ENCODE measurements around the gene IER3.

DNA sequence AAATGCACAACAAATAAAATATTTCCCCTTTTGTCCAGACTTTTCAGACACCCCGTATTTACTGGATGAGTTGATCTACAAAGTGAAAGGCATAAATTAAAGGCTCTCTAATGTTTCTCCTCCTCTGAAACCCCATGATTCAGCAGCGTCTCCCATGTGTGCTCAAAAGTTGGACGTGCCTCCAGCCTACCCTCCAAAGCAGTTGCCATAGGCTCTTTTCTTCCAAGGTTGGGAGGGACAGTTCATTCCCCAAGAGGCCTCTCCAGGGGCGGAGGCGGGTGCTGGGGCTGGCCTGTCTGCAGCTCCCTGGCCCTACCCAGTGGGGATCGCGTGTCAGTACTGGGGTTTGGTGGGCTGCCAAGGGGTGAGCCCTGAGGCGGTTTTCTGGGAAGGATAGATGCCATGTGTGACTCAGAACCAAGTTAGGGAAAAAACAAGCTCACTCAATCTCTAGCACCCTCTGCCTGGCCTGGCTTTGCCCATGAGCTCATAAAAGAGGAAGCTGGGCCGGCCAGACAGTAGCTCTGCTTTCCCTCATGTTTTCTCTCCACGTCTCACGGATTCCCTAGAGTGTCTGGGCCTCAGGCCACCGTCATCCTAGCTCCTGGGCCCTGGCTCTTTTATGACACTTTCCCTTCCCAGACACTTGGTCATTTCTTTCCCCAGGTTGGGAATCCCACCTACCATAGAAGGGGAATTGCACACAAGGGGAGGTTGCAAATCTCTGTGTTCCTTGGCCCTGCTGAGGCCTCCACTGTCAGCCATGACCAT is 8.0 kb upstream of the IER3 start:
- TF ChIP-seq, protein P1, sequence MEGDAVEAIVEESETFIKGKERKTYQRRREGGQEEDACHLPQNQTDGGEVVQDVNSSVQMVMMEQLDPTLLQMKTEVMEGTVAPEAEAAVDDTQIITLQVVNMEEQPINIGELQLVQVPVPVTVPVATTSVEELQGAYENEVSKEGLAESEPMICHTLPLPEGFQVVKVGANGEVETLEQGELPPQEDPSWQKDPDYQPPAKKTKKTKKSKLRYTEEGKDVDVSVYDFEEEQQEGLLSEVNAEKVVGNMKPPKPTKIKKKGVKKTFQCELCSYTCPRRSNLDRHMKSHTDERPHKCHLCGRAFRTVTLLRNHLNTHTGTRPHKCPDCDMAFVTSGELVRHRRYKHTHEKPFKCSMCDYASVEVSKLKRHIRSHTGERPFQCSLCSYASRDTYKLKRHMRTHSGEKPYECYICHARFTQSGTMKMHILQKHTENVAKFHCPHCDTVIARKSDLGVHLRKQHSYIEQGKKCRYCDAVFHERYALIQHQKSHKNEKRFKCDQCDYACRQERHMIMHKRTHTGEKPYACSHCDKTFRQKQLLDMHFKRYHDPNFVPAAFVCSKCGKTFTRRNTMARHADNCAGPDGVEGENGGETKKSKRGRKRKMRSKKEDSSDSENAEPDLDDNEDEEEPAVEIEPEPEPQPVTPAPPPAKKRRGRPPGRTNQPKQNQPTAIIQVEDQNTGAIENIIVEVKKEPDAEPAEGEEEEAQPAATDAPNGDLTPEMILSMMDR (IDR thresholded peaks at IDR 0.05) = no peak
- peak; percentile 75 to 92 (median 91) for TF ChIP-seq POLR2AphosphoS5 (IDR thresholded peaks at IDR 0.05)
- peak; percentile 67 to 86 (median 68) for TF ChIP-seq EP300 (IDR thresholded peaks at IDR 0.05)
- no peak for TF ChIP-seq POLR2A (IDR thresholded peaks at IDR 0.05)

Measured in sigmoid colon (tissue), 4 donors.